ENCODE results near the gene XK.

Gene XK, protein sequence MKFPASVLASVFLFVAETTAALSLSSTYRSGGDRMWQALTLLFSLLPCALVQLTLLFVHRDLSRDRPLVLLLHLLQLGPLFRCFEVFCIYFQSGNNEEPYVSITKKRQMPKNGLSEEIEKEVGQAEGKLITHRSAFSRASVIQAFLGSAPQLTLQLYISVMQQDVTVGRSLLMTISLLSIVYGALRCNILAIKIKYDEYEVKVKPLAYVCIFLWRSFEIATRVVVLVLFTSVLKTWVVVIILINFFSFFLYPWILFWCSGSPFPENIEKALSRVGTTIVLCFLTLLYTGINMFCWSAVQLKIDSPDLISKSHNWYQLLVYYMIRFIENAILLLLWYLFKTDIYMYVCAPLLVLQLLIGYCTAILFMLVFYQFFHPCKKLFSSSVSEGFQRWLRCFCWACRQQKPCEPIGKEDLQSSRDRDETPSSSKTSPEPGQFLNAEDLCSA

GRCh38 chrX:37685381-37686359 is at the start of gene XK:
TSS of gene XK (plus strand) at chrX:37685791. CDS start at chrX:37685962, 171 bp downstream.
- Histone ChIP-seq H3K9me3 (ENCODE audit: severe bottlenecking) (no peaks in the 10 kb centered on the region), H3K4me3 (ENCODE audit: low read depth, low read length) (no peak within 1 kb of the TSS), H3K27ac (no peak within 1 kb of the TSS), H3K27me3 (ENCODE audit: insufficient read depth, low read depth, severe bottlenecking) (peaks cover 8% of the 10 kb centered on the region), H3K36me3 (no peaks in the 10 kb centered on the region)
- DNase-seq: no peak
- TF ChIP-seq, protein P1, sequence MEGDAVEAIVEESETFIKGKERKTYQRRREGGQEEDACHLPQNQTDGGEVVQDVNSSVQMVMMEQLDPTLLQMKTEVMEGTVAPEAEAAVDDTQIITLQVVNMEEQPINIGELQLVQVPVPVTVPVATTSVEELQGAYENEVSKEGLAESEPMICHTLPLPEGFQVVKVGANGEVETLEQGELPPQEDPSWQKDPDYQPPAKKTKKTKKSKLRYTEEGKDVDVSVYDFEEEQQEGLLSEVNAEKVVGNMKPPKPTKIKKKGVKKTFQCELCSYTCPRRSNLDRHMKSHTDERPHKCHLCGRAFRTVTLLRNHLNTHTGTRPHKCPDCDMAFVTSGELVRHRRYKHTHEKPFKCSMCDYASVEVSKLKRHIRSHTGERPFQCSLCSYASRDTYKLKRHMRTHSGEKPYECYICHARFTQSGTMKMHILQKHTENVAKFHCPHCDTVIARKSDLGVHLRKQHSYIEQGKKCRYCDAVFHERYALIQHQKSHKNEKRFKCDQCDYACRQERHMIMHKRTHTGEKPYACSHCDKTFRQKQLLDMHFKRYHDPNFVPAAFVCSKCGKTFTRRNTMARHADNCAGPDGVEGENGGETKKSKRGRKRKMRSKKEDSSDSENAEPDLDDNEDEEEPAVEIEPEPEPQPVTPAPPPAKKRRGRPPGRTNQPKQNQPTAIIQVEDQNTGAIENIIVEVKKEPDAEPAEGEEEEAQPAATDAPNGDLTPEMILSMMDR (IDR thresholded peaks at IDR 0.05; ENCODE audit: low read depth, low read length): no peak

GRCh38 chrX:37638047-37638446 is 47.5 kb upstream of the XK start:
- TF ChIP-seq, protein P1 (IDR thresholded peaks at IDR 0.05; ENCODE audit: low read depth, low read length): no peak
- Histone ChIP-seq H3K36me3 (no peaks in the 10 kb centered on the region), H3K27ac (no peak overlapping the region), H3K9me3 (ENCODE audit: severe bottlenecking) (peaks cover 3% of the 10 kb centered on the region), H3K4me3 (ENCODE audit: low read depth, low read length) (no peak overlapping the region), H3K27me3 (ENCODE audit: insufficient read depth, low read depth, severe bottlenecking) (no peaks in the 10 kb centered on the region)
- DNase-seq: no peak

DNA sequence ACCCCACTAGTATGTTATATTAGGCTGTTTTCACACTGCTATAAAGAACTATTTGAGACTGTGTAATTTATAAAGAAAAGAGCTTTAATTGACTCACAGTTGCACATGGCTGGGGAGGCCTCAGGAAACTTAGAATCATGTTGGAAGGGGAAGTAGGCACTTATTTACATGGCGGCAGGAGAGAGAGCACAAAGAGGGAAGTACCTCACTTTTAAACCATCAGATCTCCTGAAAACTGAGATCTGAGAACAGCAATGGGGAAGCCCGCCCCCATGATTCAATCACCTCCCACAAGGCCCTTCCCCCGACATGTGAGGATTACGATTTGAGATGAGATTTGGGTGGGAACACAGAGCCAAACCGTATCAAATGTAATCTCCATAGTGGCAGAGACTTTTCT is 45.4 kb upstream of the XK start:
- no peak overlapping the region for H3K27ac ChIP-seq
- H3K36me3 ChIP-seq: no peaks in the 10 kb centered on the region
- H3K4me3 ChIP-seq (ENCODE audit: low read depth, low read length): no peak overlapping the region
- H3K27me3 ChIP-seq (ENCODE audit: insufficient read depth, low read depth, severe bottlenecking): no peaks in the 10 kb centered on the region
- no peaks in the 10 kb centered on the region for H3K9me3 ChIP-seq (ENCODE audit: severe bottlenecking)
- no peak for DNase-seq
- TF ChIP-seq, protein P1 (IDR thresholded peaks at IDR 0.05; ENCODE audit: low read depth, low read length): no peak

DNA sequence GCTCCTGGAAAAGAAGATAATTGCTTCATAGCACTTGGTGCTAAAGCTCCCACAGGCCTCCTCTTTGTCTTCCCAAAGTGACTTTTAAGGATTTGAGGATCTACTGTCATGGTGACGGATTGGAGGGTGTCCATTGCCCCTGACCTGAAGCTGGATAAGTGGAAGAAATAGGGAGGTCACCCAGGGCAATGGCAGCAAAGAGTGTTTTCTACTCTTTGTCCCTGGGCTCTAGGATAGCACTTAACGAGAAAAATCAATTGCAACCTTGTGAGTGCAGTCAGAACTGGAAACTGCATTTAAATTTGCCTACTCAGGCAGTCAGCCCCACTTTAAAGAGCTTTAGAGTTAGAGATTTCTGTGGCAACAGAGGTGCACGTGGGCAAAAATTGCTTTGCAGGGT is 43.7 kb upstream of the XK start:
- Histone ChIP-seq H3K27me3 (ENCODE audit: insufficient read depth, low read depth, severe bottlenecking) (no peaks in the 10 kb centered on the region), H3K4me3 (ENCODE audit: low read depth, low read length) (no peak overlapping the region), H3K9me3 (ENCODE audit: severe bottlenecking) (no peaks in the 10 kb centered on the region), H3K27ac (no peak overlapping the region), H3K36me3 (no peaks in the 10 kb centered on the region)
- no peak for DNase-seq
- TF ChIP-seq, protein P1 (IDR thresholded peaks at IDR 0.05; ENCODE audit: low read depth, low read length): no peak

GRCh38 chrX:37644381-37645305 is 40.9 kb upstream of the XK start:
- Histone ChIP-seq H3K27me3 (ENCODE audit: insufficient read depth, low read depth, severe bottlenecking) (no peaks in the 10 kb centered on the region), H3K27ac (no peak overlapping the region), H3K4me3 (ENCODE audit: low read depth, low read length) (no peak overlapping the region), H3K36me3 (no peaks in the 10 kb centered on the region), H3K9me3 (ENCODE audit: severe bottlenecking) (no peaks in the 10 kb centered on the region)
- DNase-seq: no peak
- TF ChIP-seq, protein P1 (IDR thresholded peaks at IDR 0.05; ENCODE audit: low read depth, low read length): no peak

Measured in WERI-Rb-1 (cell line).